GM12878 (cell line): ENCODE results near the gene FKBP2.

ENCODE experiments used
- ATF7 ChIP-seq: fragments of 450-650 bp; IDR thresholded peaks from 2 replicates; pipeline ENCODE4 v1.6.1; 2016; ENCODE audit warnings: low read depth, mild to moderate bottlenecking
- STAT3 ChIP-seq: IDR thresholded peaks from 2 replicates; pipeline ENCODE4 v1.6.1; 2011; ENCODE audit warnings: low read depth, low read length, improper control_type of control experiment
- SUZ12 ChIP-seq: fragments of 200-600 bp; sonication (generic); IDR thresholded peaks from one replicate; pipeline ENCODE4 v1.6.1; 2018; ENCODE audit warnings: antibody characterized with exemption, mild to moderate bottlenecking; ENCODE audit not compliant: unreplicated experiment
- TAF1 ChIP-seq: IDR thresholded peaks from 2 replicates; pipeline ENCODE4 v1.6.1; 2011; ENCODE audit warnings: mild to moderate bottlenecking, low read depth, low read length, borderline replicate concordance
- TF ChIP-seq, protein P1 (sequence below), 3 experiments: IDR thresholded peaks in 2 of 3; conservative IDR thresholded peaks in 1 of 3; 2 replicates each; pipeline ENCODE4 v1.5.1; 2011; ENCODE audit warnings: low read depth in 3 of 3, low read length in 3 of 3, mild to moderate bottlenecking in 3 of 3, control low read depth in 2 of 3, moderate library complexity in 2 of 3, inconsistent platforms in 1 of 3, mixed read lengths in 1 of 3; ENCODE audit not compliant: control insufficient read depth in 2 of 3, insufficient read depth in 1 of 3; ENCODE audit errors: extremely low read depth in 1 of 3

DNA sequence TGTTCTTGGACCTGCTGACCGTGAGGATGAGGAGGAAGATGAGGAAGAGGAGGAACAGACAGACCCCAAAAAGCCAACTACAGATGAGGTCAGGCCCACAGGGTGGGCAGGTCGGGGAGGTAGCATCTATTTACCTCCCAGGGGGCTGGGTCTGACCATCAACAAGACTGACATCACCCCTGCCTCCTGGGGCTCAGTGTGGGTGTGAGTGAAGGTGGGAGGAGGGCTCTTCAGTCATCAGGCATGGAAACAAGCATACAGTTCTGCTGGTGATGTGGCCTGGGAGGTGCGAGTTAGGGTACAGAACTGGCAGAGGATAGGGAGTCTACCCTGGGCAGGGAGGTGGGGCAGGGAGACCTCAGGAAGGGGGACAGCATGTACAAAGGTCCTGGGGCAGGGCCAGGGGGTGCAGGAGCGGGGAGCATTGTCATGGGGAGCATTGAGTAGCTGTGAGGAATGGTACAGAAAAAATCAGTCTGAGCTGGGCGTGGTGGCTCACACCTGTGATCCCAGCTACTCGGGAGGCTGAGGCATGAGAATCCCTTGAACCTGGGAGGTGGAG lies 19.3 kb downstream of the FKBP2 start:
- no peak for TF ChIP-seq STAT3
- TF ChIP-seq TAF1 = no peak
- TF ChIP-seq, protein P1, sequence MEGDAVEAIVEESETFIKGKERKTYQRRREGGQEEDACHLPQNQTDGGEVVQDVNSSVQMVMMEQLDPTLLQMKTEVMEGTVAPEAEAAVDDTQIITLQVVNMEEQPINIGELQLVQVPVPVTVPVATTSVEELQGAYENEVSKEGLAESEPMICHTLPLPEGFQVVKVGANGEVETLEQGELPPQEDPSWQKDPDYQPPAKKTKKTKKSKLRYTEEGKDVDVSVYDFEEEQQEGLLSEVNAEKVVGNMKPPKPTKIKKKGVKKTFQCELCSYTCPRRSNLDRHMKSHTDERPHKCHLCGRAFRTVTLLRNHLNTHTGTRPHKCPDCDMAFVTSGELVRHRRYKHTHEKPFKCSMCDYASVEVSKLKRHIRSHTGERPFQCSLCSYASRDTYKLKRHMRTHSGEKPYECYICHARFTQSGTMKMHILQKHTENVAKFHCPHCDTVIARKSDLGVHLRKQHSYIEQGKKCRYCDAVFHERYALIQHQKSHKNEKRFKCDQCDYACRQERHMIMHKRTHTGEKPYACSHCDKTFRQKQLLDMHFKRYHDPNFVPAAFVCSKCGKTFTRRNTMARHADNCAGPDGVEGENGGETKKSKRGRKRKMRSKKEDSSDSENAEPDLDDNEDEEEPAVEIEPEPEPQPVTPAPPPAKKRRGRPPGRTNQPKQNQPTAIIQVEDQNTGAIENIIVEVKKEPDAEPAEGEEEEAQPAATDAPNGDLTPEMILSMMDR (IDR thresholded peaks at IDR 0.05 in 2 of 3, conservative IDR thresholded peaks at IDR 0.05 in 1 of 3; ENCODE audit: control insufficient read depth in 2 of 3, extremely low read depth in 1 of 3, insufficient read depth in 1 of 3, low read depth in 3 of 3, low read length in 3 of 3) = no peak
- no peak for TF ChIP-seq SUZ12
- TF ChIP-seq ATF7 = no peak
